GM13976 (cell line): ENCODE results near the gene IQCF2.

Source experiments
- DNase-seq: peaks from one replicate; pipeline ENCODE4 v3.0.0; 2012; ENCODE audit warnings: low spot score
- CTCF ChIP-seq: IDR thresholded peaks from 2 replicates; pipeline ENCODE4 v1.5.1; 2012; ENCODE audit warnings: borderline replicate concordance, mild to moderate bottlenecking; ENCODE audit not compliant: insufficient read depth; ENCODE audit errors: extremely low read depth, missing control alignments, control extremely low read depth
- in situ Hi-C: fragments of 300-500 bp; cut with MboI; formaldehyde crosslinking; loops from one replicate; pipeline ENCODE4 v1.12.0; 2022; ENCODE audit warnings: low sequenced_read_pairs, mixed read lengths, inconsistent platforms; ENCODE audit not compliant: unreplicated experiment

The IQCF2 gene

GRCh38 chr3:51874889-51875288, 13.5 kb downstream of the IQCF2 start:
- TF ChIP-seq CTCF, result no peak
- in situ Hi-C loops, result no loop called here
- no peak for DNase-seq

- no peak for DNase-seq
- no peak for TF ChIP-seq CTCF
- in situ Hi-C loops, result no loop called here
Measured at GRCh38 chr3:51875501-51875900, 14.1 kb downstream of the IQCF2 start, which contains the start of gene IQCF5. Gene IQCF5, minus strand, starts transcription at chr3:51875601. Its CDS starts 70 bp downstream, at chr3:51875531.

DNA sequence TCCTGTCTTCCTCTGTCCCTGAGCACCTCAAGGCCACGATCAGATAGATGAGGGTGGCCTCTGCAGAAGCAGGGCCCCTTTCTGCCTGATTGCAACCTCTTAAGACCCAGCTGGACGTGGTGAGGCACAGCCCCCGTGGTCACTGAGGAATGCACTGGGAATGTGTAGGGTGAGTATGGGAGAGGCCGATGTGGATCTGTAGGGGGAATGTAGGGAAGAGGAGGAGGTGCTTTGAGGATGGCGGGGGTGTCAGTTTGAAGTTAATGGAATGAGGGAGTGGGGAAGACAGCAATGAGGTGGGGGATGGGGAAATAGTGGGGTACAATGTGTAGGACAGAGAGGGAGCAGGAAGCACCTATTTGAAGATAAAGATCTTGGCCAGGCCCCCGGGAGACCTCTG, 14.8 kb downstream of the IQCF2 start:
- in situ Hi-C loops, result no loop called here
- DNase-seq, result no peak
- no peak for TF ChIP-seq CTCF

GRCh38 chr3:51879937-51880336, 18.5 kb downstream of the IQCF2 start:
- no peak for DNase-seq
- in situ Hi-C loops, result no loop called here

GRCh38 chr3:51886447-51886846, 25.0 kb downstream of the IQCF2 start:
- DNase-seq, result no peak
- TF ChIP-seq CTCF, result no peak
- in situ Hi-C loops, result no loop called here

More at GRCh38 chr3:51879937-51880336, 18.5 kb downstream of the IQCF2 start:
- TF ChIP-seq CTCF, result no peak

DNA sequence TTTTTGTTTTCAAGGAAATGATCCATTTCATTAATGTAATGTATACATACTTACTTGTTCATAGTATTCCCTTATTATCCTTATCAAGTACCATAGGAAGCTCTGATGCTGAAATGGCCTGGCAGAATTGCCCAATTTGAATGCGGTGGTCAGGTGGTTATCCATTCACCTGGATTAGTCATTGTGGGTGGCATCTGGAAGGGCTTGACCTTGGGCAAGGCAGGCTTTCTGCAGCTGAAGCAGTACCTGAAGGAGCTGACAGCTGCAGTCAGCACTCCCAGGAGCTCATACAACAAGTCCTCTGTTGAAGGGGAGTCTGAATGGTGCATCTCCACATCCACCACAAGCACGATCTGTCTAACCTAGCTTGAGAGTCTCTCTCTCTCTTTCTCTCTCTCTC, 26.2 kb downstream of the IQCF2 start:
- TF ChIP-seq CTCF, result no peak
- no peak for DNase-seq
- in situ Hi-C loops, result no loop called here

DNA sequence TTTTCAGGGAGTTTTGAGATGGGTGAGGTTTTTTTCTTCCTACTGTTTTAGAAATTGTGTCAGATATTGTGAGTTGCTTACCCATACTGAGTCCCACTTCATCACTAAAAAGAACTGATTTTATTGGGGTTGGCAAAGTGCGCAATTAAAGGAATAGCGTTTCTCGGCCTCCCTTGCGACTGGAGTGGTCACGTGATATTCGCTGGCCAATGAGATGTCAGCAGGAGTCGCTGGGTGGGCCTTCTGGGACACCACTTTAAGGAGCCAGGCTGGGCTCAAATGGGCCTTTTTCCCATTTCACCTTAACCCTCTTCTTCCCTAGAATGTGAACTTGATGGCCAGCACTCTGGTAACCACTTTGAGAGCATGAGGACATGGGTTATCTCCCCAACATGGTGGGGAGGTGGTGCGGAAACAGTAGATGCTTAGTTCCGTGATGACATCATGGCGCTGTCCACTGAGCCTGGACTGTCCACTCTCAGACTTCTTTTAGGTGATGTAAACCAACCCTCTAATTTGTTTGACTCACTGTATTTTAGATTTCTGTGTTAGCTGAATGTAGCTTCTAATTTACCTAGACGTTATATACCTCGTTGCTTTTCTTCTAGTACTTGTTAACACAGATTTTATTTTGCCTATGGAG, 27.2 kb downstream of the IQCF2 start:
- no peak for DNase-seq
- in situ Hi-C loops, result no loop called here
- TF ChIP-seq CTCF, result no peak
